Stimulated activated CD8-positive, alpha-beta memory T cell treated with anti-CD3 and anti-CD28 coated beads, Interleukin-4, amount 100 ng/mL, for 48 hours (primary cell): ENCODE results near the gene TRPM3.

Experiments
- DNase-seq: peaks from one replicate; pipeline ENCODE4 v3.0.0-alpha.2; 2020

Gene TRPM3

DNA sequence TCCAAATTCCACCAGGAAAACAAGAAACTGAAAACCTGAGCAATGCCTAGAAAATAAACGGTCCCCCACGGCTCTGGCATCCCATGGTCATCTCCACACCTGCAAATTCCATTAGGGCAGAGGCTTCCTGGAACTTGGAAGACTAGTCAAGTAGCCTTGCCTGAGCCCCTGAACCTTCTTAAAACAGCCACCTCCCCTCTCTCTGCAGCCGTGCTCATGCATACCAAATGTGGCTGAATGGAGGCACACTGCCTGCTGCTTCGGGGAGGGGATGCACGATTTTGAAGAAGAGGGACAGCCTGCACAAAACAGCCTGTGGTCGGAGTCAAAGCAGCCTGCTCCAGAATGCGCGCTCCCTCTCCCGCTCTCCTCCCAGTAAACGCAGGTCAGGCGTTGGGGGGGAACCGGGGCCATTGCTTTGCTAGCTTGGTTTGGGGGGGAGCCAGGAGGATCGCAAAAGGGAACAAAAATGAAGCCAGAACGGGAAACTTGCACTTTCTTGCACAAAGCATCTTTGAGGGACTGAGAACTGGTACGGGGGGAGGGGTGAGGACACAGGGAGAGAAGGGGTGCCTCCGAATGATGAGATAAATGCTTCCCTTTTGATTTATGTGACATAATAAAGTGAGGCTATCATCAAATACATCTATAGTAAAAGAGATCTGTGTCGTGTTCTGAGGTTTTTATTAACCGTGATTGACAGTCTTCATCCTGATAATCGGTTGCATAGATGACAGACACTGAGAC, at the start of gene TRPM3:
TSS of gene TRPM3 (minus strand) at position 347 of the 747 bp plus-strand sequence. CDS start at position 80, 267 bp downstream.
- DNase-seq, result no peak

DNA sequence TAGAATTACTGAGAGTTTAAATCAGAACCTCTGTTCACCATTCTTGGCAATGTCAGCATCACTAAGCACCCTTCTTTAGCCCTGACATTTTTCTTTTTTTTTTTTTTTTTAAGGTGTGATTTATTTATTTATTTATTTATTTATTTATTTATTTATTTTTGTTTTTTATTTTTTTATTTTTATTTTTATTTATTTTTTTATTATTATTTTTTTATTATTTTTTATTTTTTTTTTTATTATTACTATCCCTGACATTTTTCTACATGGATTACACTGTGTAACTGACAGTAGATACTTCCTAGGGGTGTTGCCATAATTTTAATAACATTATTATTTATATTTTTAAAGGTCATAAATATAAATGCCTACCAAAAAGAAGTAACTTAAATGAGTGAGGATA, 47.0 kb upstream of the TRPM3 start:
- no peak for DNase-seq

- no peak for DNase-seq
Measured at GRCh38 chr9:71162126-71162525, 40.7 kb upstream of the TRPM3 start.

DNA sequence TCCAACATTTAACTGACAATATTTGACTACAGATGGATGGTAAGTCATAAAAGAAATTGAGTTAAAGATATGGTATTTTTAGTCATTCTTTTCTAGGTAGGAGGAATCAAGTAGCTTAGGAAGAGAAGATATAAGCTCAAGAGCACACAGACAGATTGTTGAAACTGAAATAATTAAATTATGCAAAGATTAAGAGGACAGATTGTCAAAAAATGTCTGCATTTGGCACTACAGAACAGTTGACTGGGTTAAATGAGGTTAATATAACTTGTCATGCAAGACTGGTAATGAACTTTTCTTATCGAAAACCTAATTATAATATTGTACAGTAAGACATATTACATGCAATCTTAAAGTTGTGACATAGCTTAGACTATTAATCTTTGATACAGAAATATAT, 36.3 kb upstream of the TRPM3 start:
- no peak for DNase-seq

DNA sequence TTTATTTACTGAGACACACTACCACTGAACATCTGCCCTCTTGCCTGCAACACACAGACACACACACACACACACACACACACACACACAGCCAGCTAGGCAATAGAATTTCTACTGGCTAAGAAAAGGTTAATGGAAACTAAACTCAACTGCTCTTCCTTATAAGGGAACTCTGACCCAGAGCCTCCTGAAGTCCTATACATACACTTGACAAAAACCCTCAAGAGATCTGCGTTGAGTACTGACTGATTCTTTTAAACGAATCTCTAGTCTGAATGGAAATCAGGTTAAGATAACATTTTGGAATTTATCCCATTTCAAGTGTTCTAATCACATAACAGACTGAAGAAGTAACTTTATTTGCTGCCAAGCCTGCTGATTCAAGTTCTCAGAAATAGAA, 25.9 kb upstream of the TRPM3 start:
- no peak for DNase-seq

GRCh38 chr9:71146511-71146910, 25.1 kb upstream of the TRPM3 start:
- no peak for DNase-seq

- DNase-seq, result no peak
Measured at GRCh38 chr9:71145179-71145578, 23.8 kb upstream of the TRPM3 start.

DNA sequence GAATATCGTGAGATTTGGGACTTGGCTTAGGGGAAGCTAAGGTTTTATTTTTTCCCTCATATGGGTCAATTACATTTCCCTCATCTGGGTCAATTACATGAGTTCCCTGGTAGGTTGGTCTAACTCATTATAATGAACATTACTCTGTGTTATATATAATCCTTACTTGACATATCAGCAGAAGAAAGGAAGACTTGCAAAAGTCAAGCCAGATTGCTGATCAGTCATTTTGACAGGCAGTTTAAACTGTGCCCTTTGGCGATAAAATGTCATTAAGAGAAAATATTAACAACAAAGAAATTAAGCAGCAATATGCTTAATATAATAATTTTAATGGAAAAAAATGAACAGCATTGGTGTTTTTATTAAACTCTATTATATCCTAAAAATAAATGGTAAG, 23.1 kb upstream of the TRPM3 start:
- no peak for DNase-seq

GRCh38 chr9:71136696-71137095, 15.3 kb upstream of the TRPM3 start:
- no peak for DNase-seq

DNA sequence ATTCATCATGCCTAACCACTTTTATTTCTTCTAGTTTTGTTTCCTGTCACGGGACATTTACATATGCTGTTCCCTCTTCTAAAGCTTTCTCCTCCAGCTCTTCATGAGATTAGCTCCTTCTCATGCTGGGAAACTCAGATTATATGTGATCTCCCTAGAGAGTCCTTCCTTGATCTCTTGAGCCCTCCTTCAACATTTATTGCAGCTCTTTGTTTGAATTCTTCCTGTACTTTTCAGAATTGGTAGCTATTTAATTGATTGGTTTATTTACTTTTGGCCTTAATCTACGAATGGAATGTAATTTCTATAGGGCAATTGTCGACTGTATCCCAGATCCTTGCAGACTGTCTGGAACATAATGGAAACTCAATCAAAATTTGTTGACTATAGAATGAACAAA, 9.7 kb upstream of the TRPM3 start:
- no peak for DNase-seq

DNA sequence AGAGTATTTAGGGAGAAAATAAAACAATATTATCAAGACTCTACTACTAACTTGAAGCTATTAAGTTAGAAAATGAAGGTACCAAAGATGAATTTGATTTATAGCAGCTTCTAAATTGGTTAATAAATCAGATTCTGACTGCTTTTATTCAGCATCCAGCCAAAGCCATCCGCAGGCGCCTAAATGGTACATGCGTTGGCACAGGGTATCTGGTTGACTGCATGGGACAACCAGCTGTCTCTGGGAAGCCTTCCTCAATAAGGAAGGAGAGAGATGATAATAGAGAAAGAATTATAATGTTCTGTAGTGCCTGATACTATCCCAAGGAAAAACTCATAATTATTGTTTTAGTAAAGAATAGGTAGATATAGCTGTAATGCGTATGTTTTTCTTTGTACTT, 9.1 kb upstream of the TRPM3 start:
- DNase-seq, result no peak

GRCh38 chr9:71128796-71129195, 7.4 kb upstream of the TRPM3 start:
- no peak for DNase-seq

- DNase-seq, result no peak
Measured at GRCh38 chr9:71127301-71127700, 5.9 kb upstream of the TRPM3 start.

- DNase-seq, result no peak
Measured at GRCh38 chr9:71122421-71122820, 1.0 kb upstream of the TRPM3 start.

DNA sequence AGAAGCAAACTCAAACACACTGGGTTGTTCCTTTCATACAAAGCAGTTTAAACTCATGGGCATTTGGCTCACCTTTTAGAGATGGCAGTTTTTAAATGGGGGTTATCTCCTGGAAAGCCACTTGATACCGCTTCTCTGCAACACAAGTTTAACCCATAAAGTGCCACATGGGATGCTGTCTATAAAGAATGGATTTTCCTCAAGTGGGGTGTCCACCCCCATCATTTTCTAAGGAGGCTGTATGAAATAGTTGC, 528 bp upstream of the TRPM3 start:
- DNase-seq, result no peak

DNA sequence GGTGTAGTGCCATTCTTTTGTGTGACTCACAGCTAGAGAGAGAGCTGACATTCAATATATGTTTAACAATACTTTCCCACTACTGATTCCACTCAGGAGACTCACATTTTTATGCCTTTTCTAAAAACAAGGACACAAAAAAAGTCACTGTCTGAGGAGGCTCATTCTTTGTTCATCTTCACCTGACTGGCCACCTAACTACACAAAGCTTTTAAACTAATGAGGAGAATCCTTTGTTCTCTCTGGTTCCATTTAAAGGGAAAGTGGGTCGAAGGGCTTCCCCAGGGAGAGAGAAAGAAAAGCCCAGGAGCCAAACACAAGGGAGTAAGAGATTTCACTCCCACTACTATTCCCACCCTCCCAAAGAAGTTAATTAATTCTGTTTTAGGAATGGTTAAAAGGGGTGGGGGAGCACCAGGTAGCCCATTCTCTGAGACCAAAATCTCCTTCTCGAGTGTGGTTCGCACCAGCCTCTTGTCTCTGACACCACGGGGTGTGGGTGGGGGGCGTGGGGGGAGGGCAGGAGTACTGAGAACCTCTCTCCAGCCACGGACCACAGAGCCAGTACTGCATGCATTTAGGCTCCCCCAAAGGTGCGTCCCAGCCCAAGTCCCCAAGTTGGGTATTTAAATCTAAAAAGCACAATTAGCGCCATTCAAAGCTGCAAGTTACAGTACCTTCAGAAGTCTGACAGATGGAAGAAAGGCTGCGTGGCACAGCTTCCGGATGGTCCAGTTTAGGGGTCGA, 747 bp downstream of the TRPM3 start:
- no peak for DNase-seq

DNA sequence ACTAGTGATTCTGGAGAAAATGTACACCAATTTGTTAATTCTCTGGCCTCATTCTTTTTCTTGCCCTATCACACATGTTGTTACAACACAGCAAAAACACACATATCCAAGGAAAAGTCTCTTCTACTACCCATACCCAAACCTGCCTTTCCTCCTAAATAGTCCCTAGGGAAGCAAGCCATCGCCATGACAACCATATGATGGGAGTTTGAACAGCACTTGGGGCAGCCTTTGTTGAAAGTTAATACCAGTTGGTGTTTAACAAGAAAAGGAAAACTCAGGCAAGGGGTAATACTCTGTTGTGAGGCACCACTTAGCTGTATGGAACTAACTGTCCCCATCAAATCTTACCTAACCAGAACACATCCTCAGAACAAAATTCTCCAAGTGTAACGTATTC, 1.7 kb downstream of the TRPM3 start:
- no peak for DNase-seq

DNA sequence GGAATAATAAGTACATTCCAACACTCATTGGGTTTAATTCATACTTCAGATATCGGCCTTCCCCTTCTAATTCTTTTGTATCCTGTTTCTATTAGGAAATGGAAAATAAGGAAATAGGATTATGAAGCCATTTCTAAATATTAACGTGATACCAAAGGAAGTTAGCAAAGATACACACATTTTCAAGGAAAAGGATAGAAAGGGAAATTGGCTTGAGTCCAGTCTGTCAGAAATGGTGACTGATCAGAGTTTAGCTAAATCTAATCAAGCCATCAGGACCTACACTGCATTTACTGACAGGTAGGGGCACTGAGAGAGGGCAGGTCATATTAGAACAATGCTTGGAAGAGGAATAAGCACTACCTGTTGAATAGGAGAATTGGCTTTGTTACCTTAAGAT, 3.1 kb downstream of the TRPM3 start:
- DNase-seq, result no peak

DNA sequence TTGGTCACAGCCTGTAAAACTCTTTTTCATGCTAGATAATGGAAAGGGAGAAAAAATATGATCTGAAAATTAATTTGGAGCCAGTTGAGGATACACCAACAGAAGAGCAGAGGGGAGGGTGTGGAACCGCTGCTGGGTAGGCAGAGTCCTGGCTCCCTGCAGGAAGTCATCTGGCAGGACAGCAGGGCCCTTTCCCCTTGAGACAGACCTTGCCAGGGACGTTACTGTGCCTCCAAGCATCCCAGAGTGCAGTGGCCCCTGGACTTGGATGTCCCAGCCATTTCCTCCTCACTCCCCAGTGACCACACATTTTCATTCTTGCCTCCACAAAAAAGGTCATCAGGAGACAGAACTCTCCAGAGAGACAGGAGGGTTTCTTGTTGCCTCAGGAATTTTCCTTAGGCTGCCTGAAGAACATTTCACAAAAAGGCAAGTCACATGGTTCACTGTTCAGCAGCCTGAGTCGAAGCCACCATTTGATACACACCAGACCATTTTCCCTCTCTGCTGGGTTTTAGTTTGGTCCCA, 5.9 kb downstream of the TRPM3 start:
- DNase-seq, result no peak

DNA sequence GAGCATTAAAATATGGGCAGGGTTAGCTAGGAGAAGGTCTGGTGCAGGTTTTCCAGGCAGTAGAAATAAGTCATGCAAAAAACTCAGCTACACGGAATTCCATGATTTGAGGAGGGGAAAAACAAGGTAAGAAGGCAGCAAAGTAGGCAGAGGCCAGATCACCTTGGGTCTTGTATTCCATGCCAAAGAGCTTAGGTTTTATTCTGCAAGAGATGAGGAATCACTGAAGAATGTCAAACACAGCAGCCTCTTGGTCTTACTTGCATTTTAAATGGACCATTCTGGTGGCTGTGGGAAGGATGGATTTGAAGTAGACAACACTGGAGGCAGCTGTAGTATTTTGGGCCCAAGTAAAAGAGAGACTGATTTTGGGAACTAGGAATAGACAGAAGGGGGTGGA, 8.6 kb downstream of the TRPM3 start:
- no peak for DNase-seq

- DNase-seq, result no peak
Measured at GRCh38 chr9:71108937-71109336, 12.5 kb downstream of the TRPM3 start.

DNA sequence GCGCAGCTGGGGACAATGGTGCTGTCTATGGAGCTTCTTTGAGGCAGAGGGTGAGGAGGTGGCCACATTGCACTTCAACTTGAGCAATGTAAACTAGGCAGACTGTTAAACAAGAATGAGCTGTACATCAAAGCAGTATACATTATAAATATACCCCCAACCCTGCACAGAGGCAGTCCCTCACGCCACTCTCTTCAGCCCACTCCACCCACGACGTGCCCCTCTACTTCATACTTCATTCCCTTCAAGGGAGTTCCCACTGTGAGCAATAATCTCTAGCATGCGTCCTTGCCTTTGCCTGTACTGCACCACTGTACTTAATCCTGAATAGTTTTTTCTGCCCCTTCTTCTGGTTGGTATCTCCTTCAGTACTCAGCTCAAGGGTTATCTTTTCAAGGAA, 14.4 kb downstream of the TRPM3 start:
- DNase-seq, result no peak

DNA sequence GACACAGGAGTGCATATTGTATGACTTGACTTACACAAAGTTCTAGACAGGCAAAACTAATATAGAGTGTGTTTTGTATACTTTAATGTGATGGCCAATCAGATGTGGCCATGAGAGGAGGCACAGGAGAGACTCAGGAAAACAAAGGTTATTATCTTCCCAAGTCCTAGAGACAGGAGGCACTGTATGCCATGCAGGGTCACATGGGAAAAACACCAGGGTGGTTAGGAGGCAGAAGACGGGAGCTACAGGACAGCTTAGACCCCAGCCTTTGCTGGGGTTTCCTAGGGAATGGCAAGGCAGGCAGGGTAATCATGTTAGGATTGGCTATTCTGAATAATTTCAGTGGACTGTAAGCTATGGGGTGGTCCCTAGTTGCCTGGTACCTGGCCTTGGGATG, 16.2 kb downstream of the TRPM3 start:
- DNase-seq, result no peak

- no peak for DNase-seq
Measured at GRCh38 chr9:71098801-71099200, 22.6 kb downstream of the TRPM3 start.

DNA sequence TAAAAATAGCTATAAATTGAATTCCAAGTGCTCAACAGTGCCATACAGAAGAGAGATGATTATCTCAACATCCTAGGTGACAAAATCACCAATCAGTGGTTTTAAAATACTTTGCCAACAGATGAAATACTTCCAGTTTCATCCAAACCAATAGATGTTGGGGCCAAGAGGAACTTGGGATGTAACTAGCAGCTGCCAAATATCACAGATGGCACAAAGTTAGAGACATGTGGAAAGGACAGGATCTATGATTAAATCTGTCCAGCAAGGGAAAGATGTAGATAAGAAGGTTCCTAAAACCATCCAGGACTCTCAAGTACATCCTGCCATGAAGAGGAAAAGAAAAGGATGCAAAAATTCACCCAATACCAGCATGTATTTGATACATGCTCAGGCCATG, 23.8 kb downstream of the TRPM3 start:
- no peak for DNase-seq
